ENCODE results near the gene ADIPOR2. TPM values are rescaled to one million over a fixed set of nuclear protein-coding genes. Genes with fewer than 3 reads are reported as not detected.

ADIPOR2 gene
- total RNA-seq, 1 experiment from 2014 or later = 45.3 TPM

- no peak overlapping the region for H3K4me2 ChIP-seq (ENCODE audit: insufficient read depth, insufficient read length, low read length)
Measured at GRCh38 chr12:1805441-1806081, 114.7 kb downstream of the ADIPOR2 start.

More at GRCh38 chr12:1805441-1806081, 114.7 kb downstream of the ADIPOR2 start:
- H3K79me2 ChIP-seq (ENCODE audit: insufficient read depth, low read length) = no peaks in the 10 kb centered on the region
- no peak overlapping the region for H2BK120ac ChIP-seq (ENCODE audit: low read depth, low read length, poor library complexity, severe bottlenecking)
- no peaks in the 10 kb centered on the region; a peak in 1 of 5 replicates for H3K9me3 Mint-ChIP-seq
- no peak overlapping the region for H3K56ac ChIP-seq (ENCODE audit: insufficient read length, low read depth, low read length)
- H3K27me3 ChIP-seq (ENCODE audit: insufficient read depth, low read length) = 0 out of 2 replicates have a peak, but pooled peaks cover 2% of the 10 kb centered on the region
- H3K23ac ChIP-seq (ENCODE audit: insufficient read length, low read depth, low read length) = no peak overlapping the region
- H3K18ac ChIP-seq (ENCODE audit: insufficient read length, low read depth, low read length) = no peak overlapping the region
- H3K4ac ChIP-seq (ENCODE audit: low read depth, low read length) = no peak overlapping the region
- peaks cover 0 to 6% of the 10 kb centered on the region in 2 experiments; a peak in 2 of 4 replicates for H3K4me1 Mint-ChIP-seq
- no peak overlapping the region for H3K9ac ChIP-seq (ENCODE audit: extremely low read depth, insufficient read length, low read length)
- H3K27ac Mint-ChIP-seq = no peak overlapping the region
- no peaks in the 10 kb centered on the region for H3K4me1 ChIP-seq (ENCODE audit: insufficient read depth, low read length)
- H2AK5ac ChIP-seq (ENCODE audit: insufficient read length, low read length) = no peak overlapping the region
- H3K27me3 Mint-ChIP-seq (ENCODE audit: low read depth) = no peaks in the 10 kb centered on the region; the same call in 1 of the 2 replicates
- no peak overlapping the region for H2AFZ ChIP-seq (ENCODE audit: low read length)
- no peak overlapping the region for H3K27ac ChIP-seq (ENCODE audit: insufficient read length, low read depth, low read length)
- no peaks in the 10 kb centered on the region for H3K23me2 ChIP-seq (ENCODE audit: insufficient read length, low read depth, low read length, poor library complexity, severe bottlenecking)
- no peak overlapping the region for H4K5ac ChIP-seq (ENCODE audit: insufficient read length, low read depth, low read length)
- H4K91ac ChIP-seq (ENCODE audit: insufficient read length, low read depth, low read length) = no peak overlapping the region
- no peak overlapping the region for H3T11ph ChIP-seq (ENCODE audit: low read length)
- no peak overlapping the region for H2BK5ac ChIP-seq (ENCODE audit: insufficient read length, low read length)
- H3K79me1 ChIP-seq (ENCODE audit: insufficient read depth, low read depth, low read length, poor library complexity, severe bottlenecking) = no peaks in the 10 kb centered on the region
- TF ChIP-seq CTCF (conservative IDR thresholded peaks at IDR 0.05) = no peak
- H4K20me1 ChIP-seq (ENCODE audit: control insufficient read depth, insufficient read depth, insufficient read length) = no peaks in the 10 kb centered on the region
- no peak for DNase-seq
- H2BK12ac ChIP-seq (ENCODE audit: insufficient read length, low read depth, low read length) = no peak overlapping the region
- H2BK20ac ChIP-seq (ENCODE audit: low read depth, low read length, poor library complexity, severe bottlenecking) = no peak overlapping the region
- H3K4me3 Mint-ChIP-seq = no peak overlapping the region
- no peaks in the 10 kb centered on the region for H3K36me3 Mint-ChIP-seq (ENCODE audit: insufficient read depth in 1 of 3, low read depth in 3 of 3)
- WGBS (ENCODE audit: extremely low coverage, insufficient read length, low lambda C conversion rate) = no CpG with 5 or more reads among the region's 16 CpGs
- no peak overlapping the region for H2BK15ac ChIP-seq (ENCODE audit: low read depth, low read length)
- no peak overlapping the region for H3K14ac ChIP-seq (ENCODE audit: insufficient read depth, low read length)
- H3K9me3 ChIP-seq (ENCODE audit: control insufficient read depth, low read depth, low read length) = no peaks in the 10 kb centered on the region
- no peak overlapping the region for H4K8ac ChIP-seq (replicated peaks; ENCODE audit: insufficient read length, low read depth, low read length)
